SU-DHL-6 (cell line): ENCODE data around the gene MYO9A.

Experiments
- CTCF ChIP-seq: fragments of 200-600 bp; sonication (generic); IDR thresholded peaks from one replicate; pipeline ENCODE4 v1.5.1; 2017; ENCODE audit warnings: antibody characterized with exemption, mild to moderate bottlenecking, low read length, moderate library complexity; ENCODE audit not compliant: insufficient read depth, poor library complexity, severe bottlenecking
- EZH2phosphoT487 ChIP-seq: fragments of 200-600 bp; sonication (generic), shearing (Covaris generic); conservative IDR thresholded peaks from 2 replicates; pipeline ENCODE4 v1.6.1; 2018; ENCODE audit warnings: mild to moderate bottlenecking, antibody characterized with exemption, low read length, moderate library complexity, mixed read lengths

DNA sequence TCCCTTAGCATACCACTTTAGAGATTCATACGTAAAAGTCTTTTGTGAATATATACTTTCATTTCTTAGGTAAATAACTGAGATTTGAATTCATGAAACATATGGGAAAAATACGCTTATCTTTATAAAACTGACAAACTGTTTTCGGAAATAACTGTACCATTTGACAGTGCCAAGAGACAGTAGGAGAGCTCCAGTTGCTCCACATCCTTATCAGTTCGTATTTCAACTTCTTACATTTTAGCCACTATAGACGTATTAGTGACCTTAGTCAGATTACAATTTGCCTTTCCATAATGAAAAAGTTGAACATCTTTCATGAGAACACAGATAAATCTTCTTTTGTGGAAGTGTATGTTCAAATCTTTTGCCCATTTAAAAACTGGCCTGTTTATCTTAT is 174.1 kb downstream of the MYO9A start:
- no peak for TF ChIP-seq CTCF
- TF ChIP-seq EZH2phosphoT487 = no peak
